Activated naive CD4-positive, alpha-beta T cell treated with anti-CD3 and anti-CD28 coated beads for 36 hours (primary cell): Measurements from ENCODE around the gene PLEKHA6. TPM values are rescaled to one million over a fixed set of nuclear protein-coding genes. Genes with fewer than 3 reads are reported as not detected.

Experiments used
- CTCF ChIA-PET: fragments of 350-600 bp; sonication (Branson Sonifier 250); formaldehyde crosslinking; loops from one replicate; lab custom pipeline; 2021; ENCODE audit warnings: antibody characterized with exemption; lab: Charles Lee
- DNase-seq: peaks from one replicate; pipeline ENCODE4 v3.0.0-alpha.2; 2020
- H3K27ac Mint-ChIP-seq: one replicate; pipeline ENCODE4 v1.8.0; 2021; ENCODE audit warnings: mild to moderate bottlenecking, mixed read lengths
- H3K27me3 Mint-ChIP-seq: one replicate; pipeline ENCODE4 v1.8.0; 2021; ENCODE audit warnings: low read depth, mixed read lengths
- H3K36me3 Mint-ChIP-seq: one replicate; pipeline ENCODE4 v1.8.0; 2021; ENCODE audit warnings: low read depth, mixed read lengths
- H3K4me1 Mint-ChIP-seq: one replicate; pipeline ENCODE4 v1.8.0; 2021; ENCODE audit warnings: low read depth, mixed read lengths
- H3K4me3 Mint-ChIP-seq: one replicate; pipeline ENCODE4 v1.8.0; 2021; ENCODE audit warnings: mild to moderate bottlenecking, moderate library complexity, mixed read lengths
- H3K9me3 Mint-ChIP-seq: one replicate; pipeline ENCODE4 v1.8.0; 2021; ENCODE audit warnings: mixed read lengths
- intact Hi-C: fragments of 100-400 bp; cut with micrococcal nuclease; formaldehyde crosslinking; loops from one replicate; pipeline ENCODE4 v1.15.1; 2023
- total RNA-seq, 2 experiments: library from RNA; stranded (reverse); gene quantifications; one replicate each; pipeline ENCODE4 v1.2.3, GENCODE V29; 2021

PLEKHA6 gene
- total RNA-seq, 2 experiments from 2014 or later: 0.17 to 0.52 TPM

GRCh38 chr1:204398197-204399125 is 38.7 kb upstream of the PLEKHA6 start:
- Mint-ChIP-seq H3K36me3 (peaks cover 23% of the 10 kb centered on the region), H3K9me3 (no peaks in the 10 kb centered on the region), H3K27ac (peak overlapping the region; percentile 87), H3K4me1 (peaks cover 10% of the 10 kb centered on the region), H3K4me3 (no peak overlapping the region), H3K27me3 (no peaks in the 10 kb centered on the region)
- CTCF ChIA-PET: interaction anchor here (0.6 to 3.9 kb wide), 50 partner anchors 9 to 1365 kb away, joined by 3 to 38 read pairs (median 4); partner anchors contain the start of genes ETNK2, GOLT1A and REN
- intact Hi-C loops: loop anchor here (1.0 to 2.0 kb wide), 4 partner anchors 16 to 236 kb away; no protein-coding TSS in a partner anchor
- peak; percentile 73 for DNase-seq

DNA sequence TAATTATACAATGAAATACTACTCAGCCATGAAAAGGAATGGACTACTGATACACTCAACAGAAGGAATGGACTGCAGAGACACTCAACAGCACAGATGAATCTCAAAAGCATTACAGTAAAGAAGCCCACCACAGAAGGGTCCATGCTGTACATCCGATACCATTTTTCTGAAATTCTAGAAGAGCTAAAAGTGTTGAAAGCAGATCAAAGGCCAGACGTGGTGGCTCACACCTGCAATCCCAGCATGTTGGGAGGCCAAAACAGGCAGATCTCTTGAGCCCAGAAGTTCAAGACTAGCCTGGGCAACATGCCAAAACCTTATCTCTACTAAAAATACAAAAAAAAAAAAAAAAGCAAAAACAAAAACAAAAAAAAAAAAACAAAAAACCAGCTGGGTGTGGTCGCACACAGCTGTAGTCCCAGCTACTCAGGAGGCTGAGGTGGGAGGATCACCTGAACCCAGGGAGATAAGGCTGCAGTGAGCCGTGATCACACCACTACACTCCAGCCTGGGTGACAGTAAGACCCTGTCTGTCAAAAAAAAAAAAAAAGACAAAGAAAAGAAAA is 36.4 kb upstream of the PLEKHA6 start:
- H3K4me1 Mint-ChIP-seq: peaks cover 8% of the 10 kb centered on the region
- DNase-seq: no peak
- no peaks in the 10 kb centered on the region for H3K27me3 Mint-ChIP-seq
- H3K4me3 Mint-ChIP-seq: no peak overlapping the region
- no peaks in the 10 kb centered on the region for H3K9me3 Mint-ChIP-seq
- CTCF ChIA-PET: interaction anchor here (0.6 to 3.9 kb wide), 8 partner anchors 9 to 232 kb away, joined by 3 to 38 read pairs (median 4); no protein-coding TSS in a partner anchor
- H3K36me3 Mint-ChIP-seq: peaks cover 23% of the 10 kb centered on the region
- H3K27ac Mint-ChIP-seq: no peak overlapping the region
- intact Hi-C loops: no loop called here

- no peak overlapping the region for H3K27ac Mint-ChIP-seq
- CTCF ChIA-PET: interaction anchor here (0.6 to 1.2 kb wide), 3 partner anchors 16 to 416 kb away, joined by 3 to 4 read pairs (median 3); no protein-coding TSS in a partner anchor
- H3K4me1 Mint-ChIP-seq: peaks cover 9% of the 10 kb centered on the region
- no peaks in the 10 kb centered on the region for H3K27me3 Mint-ChIP-seq
- DNase-seq: no peak
- H3K4me3 Mint-ChIP-seq: no peak overlapping the region
- intact Hi-C loops: no loop called here
- H3K36me3 Mint-ChIP-seq: peaks cover 9% of the 10 kb centered on the region
- H3K9me3 Mint-ChIP-seq: no peaks in the 10 kb centered on the region
Observed at GRCh38 chr1:204391629-204392028, 31.9 kb upstream of the PLEKHA6 start.

- H3K27me3 Mint-ChIP-seq: no peaks in the 10 kb centered on the region
- intact Hi-C loops: no loop called here
- CTCF ChIA-PET: interaction anchor here (0.6 to 3.9 kb wide), 4 partner anchors 8 to 416 kb away, joined by 3 to 26 read pairs (median 4); no protein-coding TSS in a partner anchor
- H3K9me3 Mint-ChIP-seq: no peaks in the 10 kb centered on the region
- H3K4me1 Mint-ChIP-seq: peaks cover 9% of the 10 kb centered on the region
- H3K27ac Mint-ChIP-seq: no peak overlapping the region
- H3K36me3 Mint-ChIP-seq: peaks cover 7% of the 10 kb centered on the region
- DNase-seq: no peak
- no peak overlapping the region for H3K4me3 Mint-ChIP-seq
Observed at GRCh38 chr1:204390751-204391466, 31.2 kb upstream of the PLEKHA6 start.

DNA sequence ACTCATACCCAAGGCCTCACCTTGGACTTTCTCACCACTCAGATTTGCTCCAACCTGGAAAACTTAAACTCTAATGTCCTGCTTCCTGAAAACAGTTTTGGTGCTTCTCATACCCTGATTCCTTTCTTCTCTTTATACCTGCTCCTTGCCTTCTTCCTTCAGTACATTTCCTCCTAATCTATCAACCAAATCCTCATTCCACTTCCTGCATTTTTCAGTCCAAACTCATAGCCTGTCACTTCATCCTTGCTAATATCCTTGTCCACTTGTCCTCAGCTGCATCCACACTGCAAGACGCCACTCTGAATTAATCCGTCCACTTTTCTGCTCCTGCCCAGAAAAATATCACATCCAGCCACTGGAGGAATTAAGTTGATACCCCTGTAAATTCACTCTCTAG is 26.0 kb upstream of the PLEKHA6 start:
- Mint-ChIP-seq H3K4me1 (peaks cover 4% of the 10 kb centered on the region), H3K9me3 (no peaks in the 10 kb centered on the region), H3K36me3 (no peaks in the 10 kb centered on the region), H3K27ac (no peak overlapping the region), H3K27me3 (no peaks in the 10 kb centered on the region), H3K4me3 (no peak overlapping the region)
- no peak for DNase-seq
- CTCF ChIA-PET: interaction anchor here (0.6 to 2.0 kb wide), 4 partner anchors 13 to 179 kb away, joined by 3 to 13 read pairs (median 3); no protein-coding TSS in a partner anchor
- intact Hi-C loops: no loop called here

DNA sequence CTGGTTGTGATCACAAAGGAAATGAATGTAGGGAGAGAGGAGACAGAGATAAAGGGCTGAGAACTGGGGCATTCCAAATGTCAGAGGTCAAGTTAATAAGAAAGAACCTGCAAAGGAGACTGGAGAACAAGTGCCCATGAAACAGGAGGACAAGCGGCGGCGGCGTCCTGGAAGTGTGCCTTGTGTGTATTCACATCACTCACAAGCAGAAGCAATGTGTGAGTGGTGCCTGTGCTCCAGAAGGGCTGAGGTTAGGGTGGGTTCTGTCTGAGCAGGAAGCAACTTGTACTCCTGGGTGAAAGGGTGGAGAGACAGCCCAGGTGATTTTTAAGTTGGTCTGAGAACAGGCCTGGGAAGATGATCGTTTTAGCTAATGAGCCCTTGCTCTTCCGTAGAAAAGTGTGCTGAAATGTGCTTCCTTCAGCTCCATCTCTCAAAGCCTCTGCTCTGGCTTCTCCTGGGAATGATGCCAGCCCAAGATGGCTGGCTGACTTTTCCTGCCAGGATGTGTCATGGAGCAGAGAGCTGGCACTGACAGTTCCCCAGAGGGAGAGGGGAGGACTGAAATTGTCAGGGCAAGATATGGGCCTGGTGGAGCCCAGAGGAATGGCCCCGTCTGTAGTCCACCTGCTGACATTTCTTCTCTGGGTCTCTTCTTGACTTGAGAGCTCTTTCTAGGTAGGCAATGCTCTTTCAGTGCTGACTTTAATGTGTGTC is 25.1 kb upstream of the PLEKHA6 start:
- intact Hi-C loops: no loop called here
- DNase-seq: no peak
- CTCF ChIA-PET: interaction anchor here (0.6 to 2.0 kb wide), 5 partner anchors 14 to 193 kb away, joined by 3 to 13 read pairs (median 3); no protein-coding TSS in a partner anchor
- H3K27ac Mint-ChIP-seq: no peak overlapping the region
- no peaks in the 10 kb centered on the region for H3K9me3 Mint-ChIP-seq
- H3K27me3 Mint-ChIP-seq: peaks cover 1% of the 10 kb centered on the region
- no peak overlapping the region for H3K4me3 Mint-ChIP-seq
- peaks cover 3% of the 10 kb centered on the region for H3K4me1 Mint-ChIP-seq
- H3K36me3 Mint-ChIP-seq: no peaks in the 10 kb centered on the region

- CTCF ChIA-PET: interaction anchor here (0.9 to 1.8 kb wide), 2 partner anchors 15 to 169 kb away, joined by 3 to 15 read pairs; partner anchors contain the start of gene GOLT1A
- intact Hi-C loops: loop anchor here (2.0 kb wide), 1 partner anchor 15 kb away; no protein-coding TSS in a partner anchor
- Mint-ChIP-seq H3K4me1 (peaks cover 4% of the 10 kb centered on the region), H3K36me3 (no peaks in the 10 kb centered on the region), H3K4me3 (no peak overlapping the region), H3K9me3 (no peaks in the 10 kb centered on the region), H3K27ac (no peak overlapping the region), H3K27me3 (peaks cover 2% of the 10 kb centered on the region)
- DNase-seq: no peak
Observed at GRCh38 chr1:204383163-204383904, 23.6 kb upstream of the PLEKHA6 start.

GRCh38 chr1:204382714-204383083 is 23.0 kb upstream of the PLEKHA6 start:
- peaks cover 9% of the 10 kb centered on the region for H3K27me3 Mint-ChIP-seq
- peaks cover 10% of the 10 kb centered on the region for H3K4me1 Mint-ChIP-seq
- intact Hi-C loops: loop anchor here (1.0 to 2.0 kb wide), 2 partner anchors 16 to 29 kb away; partner anchors contain the start of gene PPP1R15B
- H3K36me3 Mint-ChIP-seq: no peaks in the 10 kb centered on the region
- H3K9me3 Mint-ChIP-seq: no peaks in the 10 kb centered on the region
- DNase-seq: no peak
- CTCF ChIA-PET: interaction anchor here (0.9 to 1.8 kb wide), 4 partner anchors 15 to 364 kb away, joined by 3 to 15 read pairs (median 4); partner anchors contain the start of gene GOLT1A
- no peak overlapping the region for H3K4me3 Mint-ChIP-seq
- H3K27ac Mint-ChIP-seq: no peak overlapping the region

DNA sequence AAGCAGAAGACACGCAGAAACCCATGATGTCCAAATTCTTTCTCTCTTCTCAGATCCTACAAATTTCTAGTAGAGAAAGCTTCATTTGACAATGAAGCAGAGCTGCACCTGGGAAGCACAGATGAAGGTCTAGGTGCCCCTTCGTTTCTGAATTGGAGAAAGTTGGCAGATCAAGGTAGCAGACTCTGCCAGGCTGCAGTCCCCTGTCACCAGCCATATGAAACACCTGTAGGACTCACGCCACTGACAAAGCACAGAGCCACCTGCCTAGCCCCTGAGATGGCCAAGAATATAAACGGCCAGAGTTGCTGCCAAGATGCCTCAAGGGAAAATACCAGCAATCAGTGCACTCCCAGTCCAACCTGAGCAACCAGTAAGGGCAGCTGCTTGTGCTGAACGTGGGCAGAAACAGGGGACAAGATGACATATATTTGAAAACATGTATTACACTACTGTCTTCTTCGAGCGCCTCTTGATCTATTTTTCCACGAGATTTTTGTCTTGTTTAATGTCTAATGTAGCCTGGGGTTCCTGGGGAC is 20.6 kb upstream of the PLEKHA6 start:
- Mint-ChIP-seq H3K4me1 (peaks cover 13% of the 10 kb centered on the region), H3K4me3 (no peak overlapping the region)

DNA sequence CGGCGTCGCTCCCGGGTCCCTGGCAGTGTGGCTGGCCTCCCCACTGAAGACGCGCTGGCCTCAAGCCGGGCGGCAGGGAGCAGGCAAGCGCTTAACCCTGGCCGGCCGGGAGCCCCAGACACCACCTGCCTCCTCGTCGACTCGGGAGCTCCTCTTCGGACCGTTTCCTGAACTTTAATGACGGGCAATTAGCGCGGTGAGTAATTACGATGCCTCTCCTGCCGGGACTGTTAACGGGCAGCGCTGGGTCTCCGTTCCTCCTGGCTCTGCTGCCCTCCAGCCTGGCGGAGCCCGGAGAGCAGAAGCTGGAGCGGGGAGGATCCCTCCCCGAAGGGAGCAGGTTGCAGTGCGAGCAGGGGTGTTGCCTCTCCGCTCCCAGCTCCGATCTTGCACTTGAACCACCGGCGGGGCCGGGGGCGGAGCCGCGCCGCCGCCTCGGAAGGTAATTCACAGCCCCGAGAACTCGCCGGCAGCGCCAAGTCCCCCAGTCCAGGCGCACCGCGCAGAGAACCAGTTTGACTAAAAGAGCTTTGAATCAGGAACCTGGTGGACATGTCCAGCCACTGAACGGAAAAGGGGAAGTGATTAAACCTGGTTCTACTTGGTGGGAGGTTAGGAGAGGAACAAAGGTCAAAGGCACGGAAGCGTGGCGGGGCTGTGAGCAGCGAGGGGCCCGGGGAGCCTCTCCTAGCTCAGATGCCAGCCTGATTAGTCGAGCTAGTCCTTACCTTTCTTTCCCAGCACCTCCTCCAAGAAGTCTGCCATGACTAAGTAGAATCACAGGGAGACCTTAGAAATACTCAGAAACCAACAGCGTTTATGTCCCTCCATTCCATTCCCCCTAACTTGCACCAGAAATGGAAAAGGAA is 18.3 kb upstream of the PLEKHA6 start:
- peak; percentile 55 for DNase-seq
- CTCF ChIA-PET: interaction anchor here (0.8 to 5.4 kb wide), 9 partner anchors 9 to 215 kb away, joined by 3 to 34 read pairs (median 3); no protein-coding TSS in a partner anchor
- H3K27ac Mint-ChIP-seq: no peak overlapping the region
- H3K27me3 Mint-ChIP-seq: peaks cover 12% of the 10 kb centered on the region
- H3K9me3 Mint-ChIP-seq: no peaks in the 10 kb centered on the region
- H3K4me3 Mint-ChIP-seq: peak overlapping the region; percentile 77
- peaks cover 13% of the 10 kb centered on the region for H3K4me1 Mint-ChIP-seq
- no peaks in the 10 kb centered on the region for H3K36me3 Mint-ChIP-seq
- intact Hi-C loops: no loop called here

More for the DNA sequence above, 20.6 kb upstream of the PLEKHA6 start:
- CTCF ChIA-PET: interaction anchor here (0.6 to 5.4 kb wide), 2 partner anchors 18 to 145 kb away, joined by 3 to 34 read pairs; no protein-coding TSS in a partner anchor
- intact Hi-C loops: no loop called here
- DNase-seq: no peak
- H3K27ac Mint-ChIP-seq: no peak overlapping the region
- H3K9me3 Mint-ChIP-seq: no peaks in the 10 kb centered on the region
- no peaks in the 10 kb centered on the region for H3K36me3 Mint-ChIP-seq
- peaks cover 12% of the 10 kb centered on the region for H3K27me3 Mint-ChIP-seq
